ENCODE data around the gene LPAR1.

The LPAR1 gene

DNA sequence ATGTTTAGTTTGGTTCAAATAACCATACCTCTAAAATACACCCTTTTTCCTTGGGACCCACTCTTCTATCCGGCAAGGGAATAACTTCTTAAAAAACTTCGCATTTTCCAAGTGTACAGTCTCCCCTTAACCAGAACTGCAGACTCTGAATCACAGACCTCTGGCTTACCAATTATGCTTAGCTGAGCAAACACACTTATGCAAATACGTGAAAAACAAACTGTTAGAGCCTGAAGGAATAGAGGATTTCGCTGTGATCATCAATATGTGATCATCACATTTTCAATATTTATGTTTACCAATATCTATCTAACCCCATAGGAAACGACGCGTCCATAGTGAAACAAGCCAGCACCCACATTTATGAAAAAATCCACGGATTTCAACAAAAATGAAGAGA lies 1.3 kb downstream of the LPAR1 start:
- no peak for DNase-seq

DNA sequence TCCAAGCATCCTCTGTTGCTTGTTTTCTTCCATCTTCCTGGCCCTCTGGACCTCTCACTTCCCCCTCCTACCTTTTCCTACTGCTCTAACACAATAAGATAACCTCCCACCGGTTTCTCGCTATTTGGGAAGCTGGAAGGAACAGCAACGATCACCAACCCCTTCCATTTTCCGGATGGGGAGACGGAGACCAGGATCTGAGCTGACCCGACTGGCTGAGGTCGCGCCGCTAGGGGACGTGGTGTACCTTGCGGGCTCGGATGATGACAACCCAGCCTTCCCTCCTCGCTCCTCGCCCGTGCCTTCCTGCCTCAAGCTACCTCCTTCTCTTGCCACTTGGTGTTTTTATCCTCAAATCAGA lies 1.9 kb downstream of the LPAR1 start:
- DNase-seq, result peak; percentile 57

DNA sequence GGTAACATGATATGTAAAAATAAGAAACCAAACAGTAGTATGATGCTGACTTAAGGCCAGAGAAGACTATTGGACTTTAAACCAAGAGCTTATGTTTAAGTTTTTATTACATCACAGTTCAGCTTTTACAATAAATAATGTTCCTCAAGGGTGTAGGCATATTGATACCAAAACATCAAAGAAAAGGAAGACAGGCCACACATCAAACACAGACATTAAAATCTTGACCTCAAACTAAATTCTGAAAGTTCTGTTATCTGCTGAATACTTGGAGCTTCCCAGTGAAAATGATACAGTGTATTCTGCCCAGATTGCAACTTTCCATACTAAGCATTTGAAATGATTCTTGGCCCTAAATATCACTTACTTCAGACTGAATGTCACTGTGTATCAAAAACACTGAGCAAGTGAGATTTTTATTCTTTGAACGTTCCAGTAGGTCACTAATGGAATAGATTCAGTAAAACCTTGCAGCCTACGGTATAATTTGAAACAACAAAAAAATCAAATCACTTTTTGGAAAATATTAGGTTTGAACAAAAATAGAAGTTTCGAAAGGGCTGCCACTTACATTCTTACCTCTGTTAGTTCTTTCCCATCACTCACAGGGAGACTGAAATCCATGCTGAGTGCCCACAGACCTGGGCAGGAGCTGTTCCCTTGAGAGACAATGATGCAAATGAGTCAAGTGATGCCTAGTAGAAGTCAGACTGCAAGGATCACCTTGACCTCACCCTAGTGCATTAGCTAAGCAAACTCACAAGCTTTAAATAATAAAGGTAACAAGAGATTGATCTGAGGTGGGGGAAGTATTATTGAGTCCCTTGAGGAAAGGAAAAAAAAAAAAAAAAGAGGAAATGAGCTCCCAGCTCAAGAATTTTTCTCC lies 2.5 kb downstream of the LPAR1 start:
- no peak for DNase-seq

DNA sequence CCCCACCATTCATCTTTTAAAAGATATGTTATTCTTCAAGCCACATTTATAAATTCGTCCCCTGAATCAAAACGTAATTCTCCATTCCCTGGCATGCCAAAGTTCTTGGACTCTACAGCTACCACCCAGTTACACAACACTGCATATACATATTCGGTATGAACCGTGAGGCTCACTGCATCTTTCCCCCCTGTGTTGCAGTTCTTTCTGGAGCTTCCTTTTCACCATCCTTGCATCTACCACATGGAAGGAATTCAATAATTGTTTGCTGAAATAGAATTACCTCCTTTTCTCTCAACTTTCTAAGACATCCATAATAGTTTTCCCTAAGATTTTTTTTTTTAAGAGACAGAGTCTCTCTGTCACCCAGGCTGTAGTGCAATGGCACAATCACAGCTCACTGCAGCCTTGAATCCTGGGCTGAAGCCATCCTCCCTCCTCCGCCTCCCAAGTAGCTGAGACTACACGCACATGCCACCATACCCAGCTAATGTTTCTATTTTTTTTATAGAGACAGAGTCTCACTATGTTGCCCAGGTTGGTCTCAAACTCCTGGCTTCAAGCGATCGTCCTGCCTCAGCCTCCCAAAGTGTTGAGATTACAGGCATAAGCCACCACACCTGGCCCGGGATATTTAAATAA lies 3.3 kb downstream of the LPAR1 start:
- DNase-seq, result no peak

DNA sequence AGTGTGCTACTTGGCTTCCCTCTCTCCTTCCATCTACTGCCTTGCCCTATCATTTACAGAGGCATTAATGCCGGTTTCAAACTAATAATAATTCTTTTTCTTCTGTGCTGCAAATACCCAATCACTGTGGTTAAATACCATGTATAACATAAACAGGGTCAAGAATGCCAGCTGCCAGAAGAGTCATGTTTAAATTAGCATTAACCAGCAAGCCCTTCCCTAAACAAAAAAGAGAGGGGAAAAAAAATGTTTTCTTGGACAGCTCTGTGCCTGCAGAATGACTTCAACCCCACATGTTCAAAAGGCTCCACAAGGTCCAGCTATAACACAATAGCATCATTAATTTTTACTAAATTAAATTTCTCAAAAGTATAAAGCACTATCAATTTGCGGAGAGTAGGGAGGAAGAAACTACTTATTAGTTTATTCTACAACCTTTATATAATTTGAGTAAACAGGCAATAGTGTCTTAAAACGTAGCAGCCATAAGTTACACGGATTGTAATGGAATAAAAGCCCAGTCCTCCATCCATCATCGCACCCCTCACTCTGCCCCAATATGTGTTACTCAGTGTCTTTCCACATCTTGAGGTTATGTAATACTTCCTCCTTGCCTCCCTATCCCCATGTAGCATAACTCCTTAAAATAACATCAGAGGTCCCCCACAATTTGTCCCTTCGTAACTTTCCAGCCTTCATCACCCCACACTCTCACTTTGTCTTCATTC lies 3.9 kb downstream of the LPAR1 start:
- DNase-seq, result no peak

DNA sequence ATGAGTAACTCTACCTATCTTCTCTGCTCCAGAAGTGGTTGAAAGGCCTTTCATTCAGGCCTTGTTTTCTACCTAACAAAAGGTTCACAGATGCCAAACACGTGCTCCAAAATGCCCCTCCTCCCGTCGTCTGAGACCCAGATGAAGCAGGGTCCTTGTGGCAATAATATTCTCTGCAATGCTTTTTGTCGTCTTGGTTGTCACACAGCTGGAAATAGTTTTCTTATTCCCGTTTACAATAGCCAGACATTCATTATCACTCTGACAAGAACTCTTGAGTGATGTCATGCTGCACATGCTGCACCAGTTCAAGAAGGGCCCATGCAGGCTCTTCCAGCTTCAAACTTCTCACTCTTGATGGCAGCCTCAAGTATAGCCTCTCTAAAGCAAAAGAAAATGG lies 7.8 kb downstream of the LPAR1 start:
- no peak for DNase-seq

DNA sequence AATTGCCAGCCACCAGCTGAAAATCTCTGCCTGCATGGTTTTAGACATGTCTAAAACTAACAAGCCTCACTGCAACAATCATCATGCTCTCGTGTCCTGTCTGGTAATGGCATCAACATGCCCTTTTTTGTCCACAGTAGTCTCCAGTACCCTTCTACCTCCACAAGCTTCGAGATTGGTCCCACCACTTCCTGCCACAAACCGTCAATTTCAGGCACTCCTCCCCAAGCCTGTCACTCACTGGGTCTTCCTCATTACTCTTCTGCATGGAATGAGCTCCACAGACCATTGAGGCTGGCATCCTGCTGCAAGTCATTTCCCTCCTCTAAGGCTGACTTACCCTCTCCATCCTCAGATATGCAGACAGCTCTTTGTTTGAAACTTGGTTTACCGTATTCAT lies 9.0 kb downstream of the LPAR1 start:
- no peak for DNase-seq

DNA sequence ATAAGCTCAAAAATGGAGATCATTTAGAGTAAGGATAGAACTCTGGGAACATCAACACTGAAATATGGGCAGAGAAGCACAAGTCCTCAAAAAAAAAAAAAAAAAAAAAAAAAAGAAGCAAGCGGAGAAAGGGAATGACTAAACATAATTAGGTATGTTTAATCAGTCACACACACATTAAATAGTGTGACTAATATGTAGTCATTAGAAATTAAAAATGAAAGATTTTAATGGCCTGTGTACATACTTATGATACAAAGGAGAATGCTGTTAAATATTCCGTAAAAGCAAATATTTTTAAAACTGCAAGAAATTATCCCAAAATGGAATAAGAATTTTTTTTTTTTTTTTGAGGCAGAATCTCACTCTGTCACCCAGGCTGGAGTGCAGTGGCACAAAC lies 10.5 kb downstream of the LPAR1 start:
- DNase-seq, result no peak

DNA sequence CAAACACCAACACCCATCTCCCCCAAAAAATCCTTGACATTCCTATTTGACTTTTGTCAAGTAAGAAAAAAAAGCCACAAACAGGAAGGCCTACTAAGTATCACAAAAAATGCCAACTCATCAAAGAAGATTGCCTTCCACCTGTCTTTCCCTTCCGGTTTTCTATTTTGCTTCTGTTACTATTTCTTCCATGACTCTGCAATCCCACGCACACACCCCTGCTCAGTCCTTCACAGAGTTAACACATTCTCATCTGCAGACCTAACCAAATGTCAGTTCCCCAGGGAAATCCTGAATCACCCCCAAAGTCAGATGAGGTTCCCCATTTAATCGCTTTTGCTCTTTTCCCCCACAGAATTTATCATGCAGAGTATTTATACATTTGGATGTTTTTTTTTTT lies 15.1 kb downstream of the LPAR1 start:
- no peak for DNase-seq

DNA sequence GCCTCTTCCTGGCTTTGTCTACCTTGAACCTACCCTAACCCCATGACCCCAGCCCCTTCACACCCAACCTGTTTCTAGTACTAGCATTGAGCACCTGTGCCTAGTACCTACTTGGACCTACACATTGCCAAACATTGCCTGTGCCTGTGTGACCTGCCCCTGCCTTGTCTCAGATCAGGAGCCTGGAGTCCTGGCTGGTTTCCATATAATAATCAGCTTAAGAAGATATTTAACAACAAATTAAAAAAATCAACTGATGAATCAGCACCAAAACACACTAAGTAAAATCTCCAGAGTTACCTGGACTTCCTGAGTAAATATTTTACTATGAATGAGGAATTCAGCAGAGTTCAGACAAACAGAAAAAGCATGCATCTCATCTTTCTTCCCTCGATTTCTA lies 17.7 kb downstream of the LPAR1 start:
- DNase-seq, result no peak

DNA sequence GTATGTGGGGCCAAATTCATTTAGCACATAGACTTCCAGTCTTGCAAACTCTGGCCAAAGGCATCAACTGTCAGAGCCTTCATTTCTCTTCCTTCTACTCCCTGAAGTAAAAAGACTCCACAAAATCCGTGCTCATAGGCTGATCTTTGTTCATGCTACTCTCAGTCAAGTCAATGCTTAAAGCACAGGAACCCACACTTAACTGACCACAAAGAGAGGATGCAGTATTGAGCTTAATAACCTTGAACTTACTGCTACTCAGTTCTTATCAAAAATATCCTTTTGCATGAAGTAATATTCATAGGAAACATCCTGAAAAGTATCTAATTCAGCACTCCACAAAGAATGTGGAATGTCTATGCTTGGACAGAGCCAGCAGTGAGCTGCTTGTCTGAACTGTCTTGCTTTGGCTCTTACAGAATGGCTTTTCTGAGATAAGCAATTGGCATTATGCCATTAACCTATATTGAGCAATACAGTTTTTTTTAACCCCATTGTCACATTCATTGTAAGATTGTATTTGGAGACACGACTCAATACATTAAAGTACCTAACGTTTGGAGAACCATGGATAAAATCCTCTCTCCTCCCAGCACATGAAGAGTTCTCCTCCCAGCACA lies 21.7 kb downstream of the LPAR1 start:
- DNase-seq, result peak; percentile 74

DNA sequence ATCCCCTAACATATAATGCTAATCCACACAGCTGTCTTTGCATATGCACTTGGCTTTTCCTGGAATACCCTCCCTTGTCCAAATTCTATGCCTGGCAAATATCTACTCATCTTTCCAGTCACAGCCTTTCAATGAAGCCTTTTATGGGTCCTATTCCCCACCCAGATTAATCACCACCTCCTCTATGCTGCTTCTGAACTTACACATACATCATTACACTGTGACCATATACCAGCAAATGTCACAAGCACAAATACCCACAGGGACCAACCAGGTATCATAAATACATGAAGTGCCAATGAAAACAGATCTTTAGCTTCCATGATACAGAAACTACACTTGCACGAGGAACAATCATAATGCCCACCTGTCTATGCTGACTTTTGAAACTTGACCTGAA lies 22.3 kb downstream of the LPAR1 start:
- DNase-seq, result no peak

DNA sequence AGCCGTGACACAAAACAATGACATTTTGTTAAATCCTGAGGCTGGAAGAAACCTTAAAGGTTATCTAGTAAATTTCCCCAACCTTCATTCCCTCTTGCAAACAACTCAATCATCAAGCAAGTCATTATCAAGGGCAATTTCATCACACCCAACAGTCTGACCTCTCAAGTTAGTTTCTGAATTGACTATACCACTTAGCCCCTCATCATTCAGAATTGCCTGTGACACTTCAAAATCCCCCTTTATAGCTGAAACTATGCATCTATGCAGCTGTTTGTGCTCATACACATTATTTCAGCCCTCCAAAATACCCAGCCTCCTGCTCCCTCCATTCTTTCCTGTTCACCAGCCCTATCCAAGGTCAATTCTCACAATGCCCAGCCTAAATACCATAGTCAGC lies 24.6 kb downstream of the LPAR1 start:
- no peak for DNase-seq

DNA sequence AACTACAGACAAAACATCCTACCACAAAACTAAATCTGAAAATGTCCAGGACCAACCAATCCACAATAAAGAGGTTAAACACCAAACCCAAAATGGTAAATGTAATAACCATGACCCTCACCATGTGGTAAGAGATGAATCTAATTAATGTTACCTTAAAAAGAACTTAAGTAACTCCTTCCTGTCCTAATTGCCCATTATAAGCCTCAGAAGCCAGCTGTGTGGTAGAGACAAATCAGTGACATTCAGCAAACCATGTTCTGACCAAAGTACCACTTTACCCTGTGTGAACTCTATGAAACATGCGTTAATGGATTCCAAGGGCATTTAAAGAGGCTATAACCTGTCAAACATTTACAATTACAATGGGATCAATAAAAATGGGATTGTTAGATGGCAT lies 25.0 kb downstream of the LPAR1 start:
- DNase-seq, result no peak

DNA sequence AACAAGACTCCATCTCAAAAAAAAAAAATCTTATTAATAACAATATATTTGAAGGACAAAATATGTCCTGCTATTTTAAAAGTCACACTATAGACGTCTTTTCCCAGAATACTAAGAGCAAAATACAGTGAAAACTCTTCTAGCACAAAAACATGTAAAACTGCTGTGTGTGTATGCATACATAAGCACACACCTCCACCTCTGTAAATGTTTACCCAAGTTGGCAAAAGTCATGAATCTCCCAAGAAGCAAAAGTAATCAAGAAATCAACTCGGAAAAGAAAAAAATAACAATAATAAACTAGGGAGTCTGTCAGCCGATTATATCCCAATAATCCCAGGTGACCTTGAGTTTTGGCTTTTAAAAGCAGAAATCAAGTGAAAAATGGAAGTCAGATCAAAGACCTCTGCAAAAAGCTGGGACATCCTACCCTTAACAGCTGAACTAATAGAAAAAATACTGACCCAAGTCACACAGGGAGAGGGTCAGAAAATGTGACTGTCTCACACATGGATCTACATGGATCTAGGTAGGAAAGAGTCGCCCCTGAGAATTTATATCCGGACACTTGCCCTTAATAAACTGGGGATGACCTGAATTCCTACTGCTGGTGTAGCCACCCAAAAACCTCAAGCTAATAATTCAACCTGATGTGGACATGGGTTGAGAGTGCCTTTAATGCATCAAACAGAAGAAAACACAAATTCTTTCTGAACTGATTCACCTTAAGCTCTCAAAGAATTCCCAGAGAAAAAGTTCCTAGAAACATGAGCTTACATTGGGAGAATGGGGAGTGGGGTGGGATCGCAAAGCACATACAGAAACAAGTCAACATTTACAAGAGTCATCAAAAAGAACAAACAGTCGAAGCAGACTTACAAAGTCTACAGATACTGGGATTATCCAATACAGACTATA lies 29.9 kb downstream of the LPAR1 start:
- peak; percentile 46 for DNase-seq

DNA sequence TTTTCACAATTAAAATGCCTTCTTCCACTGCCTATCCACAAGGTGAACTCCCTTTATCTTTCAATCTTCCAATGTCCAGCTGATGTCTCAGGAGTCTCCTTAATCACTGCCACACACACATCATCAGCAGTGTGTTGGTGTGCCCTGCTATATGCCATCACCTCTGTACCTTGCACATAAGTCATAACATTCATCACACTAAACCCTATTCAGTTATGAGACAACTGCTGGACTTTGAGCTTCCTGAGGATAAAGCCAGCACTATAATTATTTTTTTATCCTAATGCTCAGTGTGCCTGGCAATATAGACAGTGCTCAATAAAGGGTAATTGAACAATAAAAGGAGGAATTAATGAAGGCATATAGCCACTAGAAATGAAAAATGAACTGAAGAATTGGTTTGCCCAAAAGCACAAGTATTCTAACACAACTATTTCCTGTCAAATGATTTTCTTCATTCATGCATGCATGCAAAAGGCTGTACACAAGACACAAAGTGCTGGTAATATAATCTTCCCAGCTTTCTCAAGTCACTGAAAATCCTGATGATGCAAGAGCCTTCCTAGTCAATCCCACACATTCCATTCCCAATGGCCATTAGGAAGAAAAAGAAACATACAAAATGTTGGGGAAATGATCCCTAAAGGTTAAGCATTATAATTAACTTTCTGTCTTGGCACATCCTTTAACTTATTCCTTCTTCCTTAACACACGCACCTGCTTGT lies 32.4 kb downstream of the LPAR1 start:
- peak; percentile 45 for DNase-seq

DNA sequence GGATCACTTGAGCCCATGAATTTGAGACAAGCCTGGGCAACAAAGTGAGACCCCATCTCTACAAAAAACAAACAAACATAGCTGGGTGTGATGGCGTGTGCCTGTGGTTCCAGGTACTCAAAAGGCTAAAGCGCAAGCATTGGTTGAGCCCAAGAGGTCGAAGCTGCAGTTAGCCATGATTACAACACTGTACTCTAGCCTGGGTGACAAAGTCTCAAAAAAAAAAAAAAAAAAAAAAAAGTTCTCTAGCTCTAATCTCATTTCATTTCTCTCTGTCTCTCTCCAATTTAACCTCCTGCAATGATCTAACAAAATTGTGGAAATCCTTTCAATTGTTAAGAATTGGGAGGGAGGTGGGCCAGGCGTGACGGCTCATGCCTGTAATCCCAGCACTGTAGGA lies 33.3 kb downstream of the LPAR1 start:
- no peak for DNase-seq

DNA sequence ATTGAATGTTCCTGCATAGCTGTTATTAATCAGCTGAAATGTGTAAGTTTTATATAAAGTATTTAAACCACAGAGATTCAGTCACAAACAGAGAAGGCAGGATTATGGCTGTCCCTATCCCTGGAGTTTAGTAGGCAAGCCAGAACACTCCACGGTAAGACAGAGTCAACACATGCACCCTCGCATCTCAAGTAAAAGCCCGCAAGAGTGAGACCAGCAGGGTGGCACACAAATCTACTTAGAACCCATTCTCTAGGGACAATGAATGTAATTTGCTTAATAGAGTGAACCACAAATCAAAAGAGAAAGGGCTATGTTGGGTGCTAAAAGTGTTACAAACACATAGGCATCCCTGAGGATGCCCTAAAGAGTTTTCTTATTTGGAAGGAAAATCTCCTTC lies 35.1 kb downstream of the LPAR1 start:
- no peak for DNase-seq

DNA sequence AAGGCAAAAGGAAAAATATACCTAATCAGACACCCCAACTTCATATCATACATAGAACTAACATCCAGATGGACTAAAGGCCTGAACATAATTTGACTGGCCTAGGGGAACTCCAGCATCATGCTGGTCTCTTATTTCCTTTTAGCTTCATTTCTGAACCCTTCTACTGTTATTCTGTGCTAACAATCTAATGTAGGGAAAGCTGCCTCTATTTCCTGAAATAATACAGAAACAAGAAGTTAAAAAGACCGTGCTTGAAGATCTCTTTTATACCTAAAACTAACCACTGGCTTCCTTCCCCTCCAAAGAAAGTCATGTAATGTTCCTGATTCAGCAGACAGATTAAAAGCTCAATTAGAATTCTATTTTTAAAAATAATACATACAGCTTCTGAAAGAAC lies 36.7 kb downstream of the LPAR1 start:
- DNase-seq, result no peak

DNA sequence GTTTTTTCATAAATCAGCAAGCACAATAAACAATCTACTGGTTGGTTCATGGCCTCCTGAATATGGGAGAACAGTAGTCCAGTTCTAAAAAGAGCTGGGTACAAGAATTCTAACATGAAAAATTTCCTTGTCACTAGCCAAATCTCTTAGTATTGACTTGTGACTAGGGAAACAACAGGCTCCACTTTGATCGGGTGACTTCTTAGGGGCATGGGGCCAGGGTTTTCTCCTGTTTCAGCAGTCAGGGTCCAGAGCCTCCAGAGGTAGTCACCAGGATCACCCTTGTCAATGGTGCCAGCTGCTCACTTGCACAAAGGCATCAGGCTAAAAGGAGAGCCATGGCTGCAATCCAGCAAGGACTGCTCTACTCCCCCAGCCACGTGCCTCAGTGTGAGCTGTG lies 38.1 kb downstream of the LPAR1 start:
- no peak for DNase-seq

DNA sequence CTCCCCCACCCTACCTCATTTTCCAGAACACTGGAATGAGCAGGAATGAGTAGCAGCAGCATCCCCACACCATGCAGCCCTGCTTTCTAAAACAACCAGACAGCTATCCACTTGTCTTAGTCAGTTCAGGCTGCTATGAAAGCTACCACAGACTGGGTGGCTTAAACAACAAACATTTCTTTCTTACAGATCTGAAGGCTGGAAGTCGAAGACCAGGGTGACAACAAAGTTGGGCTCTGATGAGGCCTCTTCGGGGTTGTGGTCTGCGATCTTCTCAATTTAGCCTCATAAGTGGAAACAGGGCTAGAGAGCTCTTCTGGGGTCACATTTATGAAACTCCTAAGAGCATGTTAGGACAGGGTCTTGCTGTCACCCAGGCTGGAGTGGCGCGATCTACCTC lies 38.9 kb downstream of the LPAR1 start:
- no peak for DNase-seq

DNA sequence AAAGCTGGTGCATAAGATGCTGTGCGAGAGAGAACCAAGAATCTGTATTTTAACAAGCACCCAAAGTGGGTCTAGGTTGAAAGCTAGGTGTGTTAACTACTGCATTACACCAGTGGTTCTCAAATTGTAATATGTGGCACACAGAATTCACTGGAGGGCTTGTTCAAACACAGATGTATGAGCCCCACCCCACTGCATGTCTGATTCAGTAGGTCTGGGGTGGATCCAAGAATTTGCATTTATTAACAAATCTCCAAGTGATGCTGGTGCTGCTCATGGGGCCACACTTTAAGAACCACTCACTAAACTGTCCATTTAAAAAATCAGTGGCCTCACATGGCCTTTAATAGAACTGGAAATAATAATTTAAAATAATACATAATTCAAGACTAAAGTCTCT lies 40.4 kb downstream of the LPAR1 start:
- DNase-seq, result peak; percentile 60
